DND-41 (cell line): ENCODE measurements around the gene LOX.

Experiments used
- CTCF ChIP-seq: IDR thresholded peaks from 2 replicates; pipeline ENCODE4 v1.5.1; 2012; ENCODE audit warnings: borderline replicate concordance, low read length, moderate library complexity, mild to moderate bottlenecking; ENCODE audit not compliant: poor library complexity, severe bottlenecking; ENCODE audit errors: extremely low read depth
- EZH2 ChIP-seq: IDR thresholded peaks from 3 replicates; pipeline ENCODE4 v1.6.1; 2012; ENCODE audit warnings: borderline replicate concordance, low read depth, mild to moderate bottlenecking, moderate library complexity, low read length, inconsistent platforms; ENCODE audit not compliant: severe bottlenecking

- no peak for TF ChIP-seq CTCF
- no peak for TF ChIP-seq EZH2
Observed at GRCh38 chr5:122114501-122114900, 36.4 kb upstream of the LOX start.
